ENCODE measurements around the gene ANKRD24. TPM values are rescaled to one million over a fixed set of nuclear protein-coding genes. Genes with fewer than 3 reads are reported as not detected.

The ANKRD24 gene
- total and polyA plus RNA-seq, 2 of the 13 experiments (the other 11 are each of a cell fraction or from before 2014, with no cell fraction given) = 0.13 to 0.24 TPM

- TF ChIP-seq ZBTB34 (CRISPR knock-in tag; IDR thresholded peaks at IDR 0.05) (no peak), KAT8 (CRISPR knock-in tag; IDR thresholded peaks at IDR 0.05) (peak; percentile 44; the same call in 1 of the 2 replicates), DPF2 (CRISPR knock-in tag; IDR thresholded peaks at IDR 0.05; ENCODE audit: borderline replicate concordance, low read depth) (peak; percentile 48; the same call in 1 of the 2 replicates), HNF4G (IDR thresholded peaks at IDR 0.05; ENCODE audit: borderline replicate concordance, low read depth, low read length) (no peak), HNF4G (CRISPR knock-in tag; IDR thresholded peaks at IDR 0.05; ENCODE audit: borderline replicate concordance, low read depth) (0 out of 2 replicates have a peak, but pooled peaks have one; percentile 29), NR2F2 (IDR thresholded peaks at IDR 0.05; ENCODE audit: borderline replicate concordance, low read depth) (no peak), ZKSCAN5 (CRISPR knock-in tag; IDR thresholded peaks at IDR 0.05) (0 out of 2 replicates have a peak, but pooled peaks have one; percentile 39), ZNF567 (CRISPR knock-in tag; IDR thresholded peaks at IDR 0.05; ENCODE audit: borderline replicate concordance) (peak; percentile 64; the same call in 1 of the 2 replicates), MAZ (IDR thresholded peaks at IDR 0.05; ENCODE audit: borderline replicate concordance, low read depth, low read length) (no peak), MAZ (CRISPR knock-in tag; IDR thresholded peaks at IDR 0.05; ENCODE audit: low read depth) (peak; percentile 61; the same call in 1 of the 2 replicates), ZNF333 (CRISPR knock-in tag; IDR thresholded peaks at IDR 0.05; ENCODE audit: borderline replicate concordance) (no peak), ZFP91 (CRISPR knock-in tag; IDR thresholded peaks at IDR 0.05; ENCODE audit: borderline replicate concordance) (peak; percentile 45; the same call in 1 of the 2 replicates), FOSL2 (CRISPR knock-in tag; IDR thresholded peaks at IDR 0.05) (peak; percentile 54), KDM1A (CRISPR knock-in tag; IDR thresholded peaks at IDR 0.05) (peak; percentile 90), SCMH1 (CRISPR knock-in tag; IDR thresholded peaks at IDR 0.05; ENCODE audit: borderline replicate concordance) (no peak), ZNF746 (CRISPR knock-in tag; IDR thresholded peaks at IDR 0.05) (peak; percentile 59; the same call in 1 of the 2 replicates), ZNF687 (CRISPR knock-in tag; IDR thresholded peaks at IDR 0.05) (peak; percentile 75), ZNF441 (CRISPR knock-in tag; IDR thresholded peaks at IDR 0.05; ENCODE audit: borderline replicate concordance) (peak; percentile 36; the same call in 1 of the 2 replicates), ZNF253 (CRISPR knock-in tag; IDR thresholded peaks at IDR 0.05; ENCODE audit: borderline replicate concordance) (no peak), KDM5B (CRISPR knock-in tag; IDR thresholded peaks at IDR 0.05; ENCODE audit: borderline replicate concordance) (0 out of 2 replicates have a peak, but pooled peaks have one; percentile 35), CBX5 (CRISPR knock-in tag; IDR thresholded peaks at IDR 0.05; ENCODE audit: borderline replicate concordance) (0 out of 2 replicates have a peak, but pooled peaks have one; percentile 14), ZNF292 (CRISPR knock-in tag; IDR thresholded peaks at IDR 0.05; ENCODE audit: borderline replicate concordance, low read depth) (peak; percentile 47; the same call in 1 of the 2 replicates)
Measured at GRCh38 chr19:4229179-4229931, 46.9 kb downstream of the ANKRD24 start, which contains the start of gene EBI3 (continued).
